Stimulated activated CD4-positive, alpha-beta T cell treated with anti-CD3 and anti-CD28 coated beads, Interleukin-1b, Interleukin-23, amount 100 ng/mL, for 4 hours (primary cell): Measurements from ENCODE around the gene RAB36.
A peak's percentile ranks its signal among the peaks of the same experiment; 100 is the strongest.

Experiments used
- DNase-seq, 2 donors: peaks; one replicate each; pipeline ENCODE4 v3.0.0-alpha.2; 2020; ENCODE audit warnings: low read depth in 2 of 2

Gene RAB36

GRCh38 chr22:23144932-23145877 is at the start of gene RAB36:
Gene RAB36 (plus strand): TSS chr22:23145477. CDS start chr22:23146617, 1,140 bp downstream.
- DNase-seq: peak; percentile 61 to 65

GRCh38 chr22:23095733-23096342 is 49.4 kb upstream of the RAB36 start:
- no peak for DNase-seq

- no peak for DNase-seq
Measured at GRCh38 chr22:23097412-23098229, 47.7 kb upstream of the RAB36 start.

- no peak for DNase-seq
Measured at GRCh38 chr22:23098230-23098705, 47.0 kb upstream of the RAB36 start.

GRCh38 chr22:23098718-23099530 is 46.4 kb upstream of the RAB36 start:
- no peak for DNase-seq

GRCh38 chr22:23099531-23099804 is 45.8 kb upstream of the RAB36 start:
- no peak for DNase-seq

GRCh38 chr22:23100124-23100801 is 45.0 kb upstream of the RAB36 start:
- DNase-seq: no peak

GRCh38 chr22:23101524-23101923 is 43.8 kb upstream of the RAB36 start:
- no peak for DNase-seq

- no peak for DNase-seq
Measured at GRCh38 chr22:23102002-23102655, 43.1 kb upstream of the RAB36 start.

- no peak for DNase-seq
Measured at GRCh38 chr22:23102776-23103175, 42.5 kb upstream of the RAB36 start.

GRCh38 chr22:23103199-23103954 is 41.9 kb upstream of the RAB36 start:
- no peak for DNase-seq

GRCh38 chr22:23104187-23104971 is 40.9 kb upstream of the RAB36 start:
- no peak for DNase-seq

- DNase-seq: no peak
Measured at GRCh38 chr22:23105304-23105703, 40.0 kb upstream of the RAB36 start.

- DNase-seq: no peak
Measured at GRCh38 chr22:23105919-23106318, 39.4 kb upstream of the RAB36 start.

- DNase-seq: no peak
Measured at GRCh38 chr22:23106344-23106743, 38.9 kb upstream of the RAB36 start.

- no peak for DNase-seq
Measured at GRCh38 chr22:23106906-23107367, 38.3 kb upstream of the RAB36 start.

GRCh38 chr22:23107487-23108248 is 37.6 kb upstream of the RAB36 start:
- no peak for DNase-seq
